RWPE1 (cell line): Measurements from ENCODE around the gene HOXB9.

Source experiments
- CTCF ChIA-PET: fragments of 350-600 bp; sonication (Branson Sonifier 250); formaldehyde crosslinking; extraction: SDS; loops from one replicate; lab custom pipeline; 2021; lab: Yijun Ruan, JAX
- POLR2A ChIA-PET: fragments of 400-600 bp; formaldehyde crosslinking; extraction: SDS; loops from one replicate; lab custom pipeline; 2020; ENCODE audit warnings: antibody characterized with exemption; ENCODE audit not compliant: low non-redundant PET; lab: Yijun Ruan, JAX
- DNase-seq: peaks from one replicate; pipeline ENCODE4 v3.0.0; 2012; ENCODE audit warnings: low spot score
- H3K27ac ChIP-seq: fragments of 450-650 bp; 2 replicates; pipeline ENCODE4 v1.5.1; 2017
- TF ChIP-seq, protein P1 (sequence below): fragments of 450-650 bp; conservative IDR thresholded peaks from 2 replicates; pipeline ENCODE4 v1.5.1; 2017; ENCODE audit warnings: low read depth, mild to moderate bottlenecking

HOXB9 gene

DNA sequence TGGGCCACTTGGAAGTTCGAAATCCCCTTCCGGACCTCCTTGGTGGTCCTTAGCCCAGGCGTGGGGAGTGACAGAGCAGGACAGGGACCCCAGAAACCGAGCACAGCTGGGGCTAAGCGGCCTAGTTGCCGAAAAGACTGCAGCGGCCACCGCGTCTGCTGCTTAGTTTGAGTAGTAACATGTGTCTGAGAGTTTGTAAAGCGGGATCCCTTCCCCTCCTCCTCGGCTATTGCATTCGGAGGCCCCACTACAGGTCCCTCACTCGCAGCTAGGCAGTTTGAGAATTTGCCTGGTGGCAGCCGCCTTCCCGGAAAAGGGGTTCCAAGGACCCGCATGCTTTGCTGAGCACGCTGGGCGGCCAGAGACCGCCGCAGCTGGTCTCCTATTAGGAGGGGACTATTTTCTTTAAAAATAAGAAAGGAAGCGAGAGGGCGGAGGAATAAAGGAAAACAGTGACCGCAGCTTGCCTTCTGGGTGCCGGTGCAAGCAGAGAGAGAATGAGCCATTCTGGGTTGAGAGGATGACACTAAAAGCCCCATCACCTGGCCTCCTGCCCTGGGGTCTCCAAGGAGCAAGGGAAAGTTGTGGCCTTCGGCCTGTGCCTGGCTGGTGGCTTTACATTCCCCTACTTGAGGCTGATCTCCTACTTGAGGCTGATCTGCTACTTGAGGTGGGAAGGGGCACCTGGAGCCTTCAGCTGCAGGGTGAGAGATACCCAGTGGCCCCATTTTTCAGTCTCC is 31.4 kb downstream of the HOXB9 start:
- TF ChIP-seq, protein P1, sequence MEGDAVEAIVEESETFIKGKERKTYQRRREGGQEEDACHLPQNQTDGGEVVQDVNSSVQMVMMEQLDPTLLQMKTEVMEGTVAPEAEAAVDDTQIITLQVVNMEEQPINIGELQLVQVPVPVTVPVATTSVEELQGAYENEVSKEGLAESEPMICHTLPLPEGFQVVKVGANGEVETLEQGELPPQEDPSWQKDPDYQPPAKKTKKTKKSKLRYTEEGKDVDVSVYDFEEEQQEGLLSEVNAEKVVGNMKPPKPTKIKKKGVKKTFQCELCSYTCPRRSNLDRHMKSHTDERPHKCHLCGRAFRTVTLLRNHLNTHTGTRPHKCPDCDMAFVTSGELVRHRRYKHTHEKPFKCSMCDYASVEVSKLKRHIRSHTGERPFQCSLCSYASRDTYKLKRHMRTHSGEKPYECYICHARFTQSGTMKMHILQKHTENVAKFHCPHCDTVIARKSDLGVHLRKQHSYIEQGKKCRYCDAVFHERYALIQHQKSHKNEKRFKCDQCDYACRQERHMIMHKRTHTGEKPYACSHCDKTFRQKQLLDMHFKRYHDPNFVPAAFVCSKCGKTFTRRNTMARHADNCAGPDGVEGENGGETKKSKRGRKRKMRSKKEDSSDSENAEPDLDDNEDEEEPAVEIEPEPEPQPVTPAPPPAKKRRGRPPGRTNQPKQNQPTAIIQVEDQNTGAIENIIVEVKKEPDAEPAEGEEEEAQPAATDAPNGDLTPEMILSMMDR = no peak
- no peak overlapping the region for H3K27ac ChIP-seq
- ChIA-PET CTCF (interaction anchor here (0.7 kb wide), 1 partner anchor 141 kb away, joined by 3 read pairs; no protein-coding TSS in a partner anchor), POLR2A (no interaction called here)
- no peak for DNase-seq

GRCh38 chr17:48593840-48594537 is 32.2 kb downstream of the HOXB9 start:
- ChIA-PET POLR2A (no interaction called here), CTCF (interaction anchor here (0.7 kb wide), 1 partner anchor 141 kb away, joined by 3 read pairs; no protein-coding TSS in a partner anchor)
- H3K27ac ChIP-seq = no peak overlapping the region
- DNase-seq = no peak
- TF ChIP-seq, protein P1 = no peak

GRCh38 chr17:48593126-48593829 is 32.9 kb downstream of the HOXB9 start, which contains the start of gene HOXB5:
HOXB5 (minus strand) TSS chr17:48593779; CDS start chr17:48593682, 97 bp downstream.
- DNase-seq = no peak
- H3K27ac ChIP-seq = no peak within 1 kb of the TSS
- POLR2A ChIA-PET = no interaction called here
- TF ChIP-seq, protein P1 = no peak
- CTCF ChIA-PET = interaction anchor here (0.7 to 1.4 kb wide), 2 partner anchors 9 to 450 kb away, joined by 3 to 4 read pairs; no protein-coding TSS in a partner anchor

GRCh38 chr17:48592577-48592976 is 33.6 kb downstream of the HOXB9 start:
- TF ChIP-seq, protein P1 = no peak
- DNase-seq = no peak
- no peak overlapping the region for H3K27ac ChIP-seq
- ChIA-PET POLR2A (no interaction called here), CTCF (interaction anchor here (0.7 to 1.4 kb wide), 2 partner anchors 10 to 449 kb away, joined by 3 to 4 read pairs; no protein-coding TSS in a partner anchor)

- no peak overlapping the region for H3K27ac ChIP-seq
- DNase-seq = no peak
- CTCF ChIA-PET = interaction anchor here (1.4 kb wide), 1 partner anchor 10 kb away, joined by 4 read pairs; no protein-coding TSS in a partner anchor
- TF ChIP-seq, protein P1 = no peak
- POLR2A ChIA-PET = no interaction called here
Measured at GRCh38 chr17:48592057-48592514, 34.1 kb downstream of the HOXB9 start.
